ENCODE data around the gene EVL.
"Not testable (repeated sequence)": the region's sequence is repeated elsewhere in the genome, so short reads cannot be mapped to it uniquely, and the experiment has no call there.

Gene EVL, protein sequence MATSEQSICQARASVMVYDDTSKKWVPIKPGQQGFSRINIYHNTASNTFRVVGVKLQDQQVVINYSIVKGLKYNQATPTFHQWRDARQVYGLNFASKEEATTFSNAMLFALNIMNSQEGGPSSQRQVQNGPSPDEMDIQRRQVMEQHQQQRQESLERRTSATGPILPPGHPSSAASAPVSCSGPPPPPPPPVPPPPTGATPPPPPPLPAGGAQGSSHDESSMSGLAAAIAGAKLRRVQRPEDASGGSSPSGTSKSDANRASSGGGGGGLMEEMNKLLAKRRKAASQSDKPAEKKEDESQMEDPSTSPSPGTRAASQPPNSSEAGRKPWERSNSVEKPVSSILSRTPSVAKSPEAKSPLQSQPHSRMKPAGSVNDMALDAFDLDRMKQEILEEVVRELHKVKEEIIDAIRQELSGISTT

DNA sequence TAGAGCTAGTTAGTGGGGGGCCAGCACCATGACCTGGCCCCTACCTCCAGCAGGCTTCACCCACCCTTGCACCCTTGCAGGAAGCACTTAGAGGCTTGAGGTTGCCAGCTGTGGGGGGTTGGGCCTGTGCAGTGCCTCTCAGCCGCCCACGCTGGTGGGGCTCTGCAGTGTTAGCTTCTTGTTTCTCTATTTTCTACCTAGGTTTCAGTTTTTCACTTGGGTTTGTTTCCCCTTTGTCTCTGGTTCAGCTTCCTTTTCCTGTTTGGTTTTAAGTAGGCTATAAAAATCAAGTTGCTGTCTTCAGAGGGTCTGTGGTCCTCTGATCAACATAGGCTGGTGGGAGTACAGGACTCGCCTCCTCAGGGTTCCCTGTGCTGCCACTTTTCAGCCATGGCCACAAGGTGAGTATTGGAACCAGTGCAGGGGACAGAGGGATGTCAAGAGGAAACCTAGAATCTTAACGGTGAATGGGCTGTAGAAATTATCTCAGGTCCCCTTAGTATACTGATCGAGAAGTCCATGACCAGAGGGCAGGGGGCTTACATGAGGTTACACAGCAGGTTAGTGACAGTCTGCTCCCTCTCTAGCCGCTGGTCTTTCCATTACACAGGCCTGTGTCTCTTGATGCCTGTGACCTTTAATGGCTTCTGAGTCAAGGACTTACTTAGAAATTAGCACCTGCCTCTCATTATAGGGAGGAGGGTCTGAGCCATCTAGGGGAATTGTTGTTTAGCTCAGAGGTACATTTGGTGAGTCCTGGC lies at the start of gene EVL:
Gene EVL, plus strand, starts transcription at position 312 of the 761 bp plus-strand sequence. Its CDS starts 79 bp downstream, at position 391.
- in situ Hi-C loops (cut with MboI; ENCODE audit: low sequenced_read_pairs): no loop called here

DNA sequence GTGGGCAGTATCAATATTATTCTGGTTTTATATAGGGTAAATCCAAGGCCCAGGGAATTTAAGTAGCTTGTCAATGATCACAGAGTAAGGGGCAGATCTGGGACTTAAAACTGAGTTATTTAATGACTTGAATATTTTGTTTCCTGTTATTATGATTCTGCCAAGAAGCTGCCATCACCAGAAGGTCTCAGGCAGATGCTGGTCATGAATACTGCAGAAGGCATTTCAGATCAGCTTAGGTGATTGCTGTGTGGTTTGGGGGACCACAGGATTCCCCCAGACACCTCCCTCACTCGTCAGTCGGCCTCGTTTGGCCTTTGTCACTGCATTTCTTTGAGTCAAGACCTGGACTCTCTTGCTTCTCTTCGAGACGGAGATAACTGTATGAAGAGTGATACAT lies 47.7 kb upstream of the EVL start:
- in situ Hi-C loops (cut with MboI; ENCODE audit: low sequenced_read_pairs): no loop called here

DNA sequence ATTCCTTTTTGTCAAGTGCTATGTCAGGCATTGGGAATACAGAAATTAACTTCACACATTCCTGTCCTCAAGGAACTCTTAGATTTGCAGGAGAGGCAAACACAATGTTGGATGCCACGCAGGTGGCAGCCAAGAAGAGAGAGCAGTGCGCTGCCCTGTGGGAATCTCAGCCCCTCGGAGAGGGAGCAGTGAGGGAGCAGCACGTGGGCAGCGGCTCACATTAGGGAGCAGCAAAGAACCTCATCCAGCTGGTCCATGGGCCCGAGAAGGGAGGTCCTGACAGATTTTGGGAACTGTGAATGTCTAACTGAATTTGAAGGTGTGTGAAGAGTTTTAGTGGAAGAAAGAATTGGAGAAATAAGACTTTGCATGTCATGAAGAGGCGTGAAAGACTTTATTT lies 47.2 kb upstream of the EVL start:
- in situ Hi-C loops (cut with MboI; ENCODE audit: low sequenced_read_pairs): no loop called here

DNA sequence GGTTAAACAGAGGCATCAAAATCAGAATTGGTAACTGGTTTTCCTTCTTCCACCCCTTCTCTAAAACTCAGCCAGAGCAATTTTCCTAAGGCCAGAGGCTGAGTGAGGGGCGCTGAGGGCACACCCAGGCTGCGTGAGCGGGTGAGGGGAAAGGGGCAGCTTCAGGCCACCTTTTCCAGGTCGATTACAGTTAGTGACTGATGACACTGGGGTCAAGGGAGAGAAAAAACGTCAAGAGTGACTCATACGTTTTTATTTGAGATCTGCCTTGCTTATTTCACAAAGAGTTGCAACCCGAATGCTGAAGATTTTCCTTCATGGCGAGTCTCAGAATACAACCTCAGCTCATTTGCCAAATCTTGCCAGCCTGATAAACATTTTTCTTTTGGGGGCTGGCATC lies 46.7 kb upstream of the EVL start:
- in situ Hi-C loops (cut with MboI; ENCODE audit: low sequenced_read_pairs): no loop called here

DNA sequence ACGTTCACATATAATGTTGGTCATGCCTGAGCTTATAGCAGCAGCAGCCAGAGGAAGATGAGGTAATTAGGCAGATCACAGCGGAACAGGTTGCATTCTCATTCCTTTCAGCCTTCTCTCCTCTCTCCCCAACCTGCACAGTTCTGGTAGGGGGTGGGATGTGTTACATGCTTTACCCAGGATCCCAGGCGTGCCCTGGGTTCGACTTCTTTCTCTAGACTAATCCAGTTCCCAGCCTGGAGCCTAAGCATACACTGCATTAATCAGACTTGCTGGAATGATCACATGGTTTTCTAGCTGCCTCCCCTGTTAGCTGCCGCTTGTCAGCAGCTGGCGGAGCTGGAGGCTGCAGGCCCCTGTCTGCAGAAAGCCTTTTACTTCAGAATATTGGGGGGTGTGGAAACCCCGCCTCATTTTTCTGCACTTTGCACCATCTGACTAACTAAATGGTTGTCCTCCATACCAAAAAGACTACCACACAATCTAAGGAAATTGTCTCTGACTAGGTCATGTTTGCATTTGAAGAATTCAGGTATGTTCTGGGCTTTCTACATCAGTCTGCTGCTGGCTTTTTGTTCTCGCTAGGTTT lies 46.0 kb upstream of the EVL start:
- in situ Hi-C loops (cut with MboI; ENCODE audit: low sequenced_read_pairs): no loop called here

DNA sequence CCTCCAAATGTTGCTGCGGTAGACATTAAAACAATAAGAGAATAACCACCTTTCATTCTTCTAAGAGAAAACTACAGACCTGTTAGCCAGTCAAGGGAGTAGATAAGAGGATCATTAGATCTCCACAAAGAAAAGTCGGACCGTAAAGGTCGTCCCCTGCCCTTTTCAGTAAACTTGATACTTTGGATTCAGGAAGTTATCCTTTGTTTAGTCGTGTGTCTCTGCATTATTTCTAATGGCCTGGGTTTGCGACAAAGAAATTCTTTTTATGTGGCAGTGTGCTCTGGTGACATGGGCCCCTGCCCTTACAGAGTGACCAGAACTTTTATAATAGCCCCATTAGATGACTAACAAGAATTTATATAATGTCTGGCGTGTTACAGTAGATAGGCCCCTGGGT lies 44.6 kb upstream of the EVL start:
- in situ Hi-C loops (cut with MboI; ENCODE audit: low sequenced_read_pairs): no loop called here

DNA sequence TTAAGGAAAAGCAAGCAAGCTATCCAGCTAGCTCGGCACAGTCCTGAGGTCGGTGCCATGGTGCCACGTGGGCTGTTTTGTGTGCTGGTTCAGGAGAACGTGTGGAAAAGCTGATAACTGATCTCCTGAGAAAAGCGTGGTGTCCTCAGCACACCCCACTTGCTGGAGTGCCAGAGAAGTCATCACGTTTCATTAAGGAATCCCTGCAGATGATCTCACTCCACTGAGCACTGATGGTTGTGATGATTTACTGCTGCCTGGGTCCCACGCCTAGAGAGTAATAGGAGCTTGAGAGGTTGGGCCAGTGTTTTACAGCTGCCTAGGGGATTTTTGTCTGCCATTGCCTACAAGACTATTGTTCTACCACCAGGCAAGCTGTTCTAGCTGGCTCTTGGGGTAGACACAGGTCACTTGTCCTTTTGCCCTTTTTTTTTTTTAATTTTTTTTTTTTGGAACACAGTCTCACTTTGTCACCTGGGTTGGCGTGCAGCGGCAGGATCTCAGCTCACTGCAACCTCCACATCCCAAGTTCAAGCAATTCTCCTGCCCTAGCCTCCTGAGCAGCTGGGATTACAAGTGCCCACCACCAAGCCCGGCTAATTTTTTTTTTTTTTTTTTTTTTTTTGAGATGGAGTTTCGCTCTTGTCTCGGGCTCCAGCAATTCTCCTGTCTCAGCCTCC lies 42.3 kb upstream of the EVL start:
- in situ Hi-C loops (cut with MboI; ENCODE audit: low sequenced_read_pairs): no loop called here

DNA sequence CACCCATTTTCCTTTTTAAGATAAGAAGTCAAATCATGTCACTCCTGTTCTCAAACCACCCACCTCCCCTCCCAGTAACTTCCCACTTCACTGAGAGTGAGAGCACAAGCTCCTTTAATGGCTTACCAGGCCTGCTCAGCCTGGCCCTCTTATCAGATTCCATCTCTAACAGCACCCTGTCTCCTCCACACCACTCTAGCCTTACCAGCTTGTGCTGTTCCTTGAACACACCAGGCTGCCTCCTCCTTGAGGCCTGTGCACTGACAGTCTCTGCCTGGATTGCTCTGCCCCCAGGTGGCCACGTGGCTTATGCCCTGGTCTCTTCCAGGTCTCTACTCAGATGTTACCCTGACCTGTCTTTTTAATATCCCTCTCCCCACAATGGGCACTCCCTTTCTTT lies 40.1 kb upstream of the EVL start:
- in situ Hi-C loops (cut with MboI; ENCODE audit: low sequenced_read_pairs): no loop called here

DNA sequence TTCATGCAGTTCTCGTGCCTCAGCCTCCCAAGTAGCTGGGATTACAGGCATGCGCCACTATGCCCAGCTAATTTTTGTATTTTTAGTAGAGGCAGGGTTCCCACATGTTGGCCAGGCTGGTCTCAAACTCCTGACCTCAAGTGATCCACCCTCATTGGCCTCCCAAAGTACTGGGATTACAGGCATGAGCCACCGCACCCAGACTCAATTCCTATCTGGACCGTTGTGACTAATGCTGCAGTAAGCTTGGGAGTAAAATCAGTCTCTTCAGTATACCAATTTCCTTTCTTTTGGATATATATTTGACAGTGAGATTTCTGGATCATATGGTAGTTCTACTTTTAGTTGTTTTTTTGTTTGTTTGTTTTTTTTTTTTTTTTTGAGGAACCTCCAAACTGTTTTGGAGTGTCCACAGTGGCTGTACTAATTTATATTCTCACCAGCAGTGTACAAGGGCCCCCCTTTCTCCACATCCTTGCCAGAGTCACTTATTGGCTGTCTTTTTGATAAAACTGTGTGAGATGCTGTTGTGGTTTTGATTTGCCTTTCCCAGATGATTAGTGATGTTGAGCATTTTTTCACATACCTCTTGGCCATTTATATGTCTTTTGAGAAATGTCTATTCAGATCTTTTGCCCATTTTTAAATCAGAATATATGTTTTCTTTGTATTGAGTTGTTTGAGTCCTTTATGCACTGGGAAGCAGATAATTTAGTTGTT lies 37.3 kb upstream of the EVL start:
- in situ Hi-C loops (cut with MboI; ENCODE audit: low sequenced_read_pairs): no loop called here

DNA sequence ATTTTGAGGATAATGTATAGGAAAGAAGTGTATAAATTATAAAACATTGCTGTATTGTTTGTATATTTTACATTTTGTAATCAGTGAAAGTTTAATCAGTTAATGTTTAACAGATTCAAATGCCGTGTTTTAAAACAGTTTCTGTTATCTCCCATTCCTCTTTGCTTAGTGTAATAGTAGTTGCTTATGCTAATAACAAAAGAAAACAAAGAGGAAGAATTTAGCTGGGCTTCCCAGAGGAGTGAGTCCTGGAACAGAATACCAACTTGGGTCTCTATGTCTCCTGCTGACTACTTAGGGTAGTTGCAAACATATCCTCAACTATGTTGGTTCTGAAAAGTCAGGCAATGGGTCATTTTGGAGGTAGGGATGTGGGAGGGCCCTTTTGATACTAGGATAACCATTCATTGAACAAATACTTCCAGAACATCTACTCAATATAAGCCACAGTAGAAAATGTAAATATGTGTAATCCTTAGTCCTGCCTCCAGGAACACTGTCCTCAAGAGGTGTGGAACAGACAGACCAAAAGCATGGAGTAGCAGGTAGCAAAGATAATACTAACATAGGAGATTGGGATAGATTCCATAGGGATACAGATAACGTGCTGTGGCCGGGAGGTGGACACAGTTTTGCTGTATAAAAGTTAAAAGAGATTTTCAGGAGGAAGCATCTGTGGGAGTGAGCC lies 36.1 kb upstream of the EVL start:
- in situ Hi-C loops (cut with MboI; ENCODE audit: low sequenced_read_pairs): no loop called here

DNA sequence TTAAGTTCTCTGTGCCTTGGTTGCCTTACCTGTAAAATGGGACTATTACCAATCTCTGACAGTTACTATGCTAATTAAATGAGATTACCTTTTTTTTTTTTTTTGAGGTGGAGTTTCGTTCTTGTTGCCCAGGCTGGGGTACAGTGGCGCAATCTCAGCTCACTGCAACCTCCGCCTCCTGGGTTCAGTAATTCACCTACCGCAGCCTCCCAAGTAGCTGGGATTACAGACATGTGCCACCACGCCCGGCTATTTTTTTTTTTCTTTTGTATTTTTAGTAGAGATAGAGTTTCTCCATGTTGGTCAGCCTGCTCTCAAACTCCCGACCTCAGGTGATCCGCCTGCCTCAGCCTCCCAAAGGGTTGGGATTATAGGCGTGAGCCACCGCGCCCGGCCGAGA lies 35.2 kb upstream of the EVL start:
- in situ Hi-C loops (cut with MboI; ENCODE audit: low sequenced_read_pairs): not testable (repeated sequence)

DNA sequence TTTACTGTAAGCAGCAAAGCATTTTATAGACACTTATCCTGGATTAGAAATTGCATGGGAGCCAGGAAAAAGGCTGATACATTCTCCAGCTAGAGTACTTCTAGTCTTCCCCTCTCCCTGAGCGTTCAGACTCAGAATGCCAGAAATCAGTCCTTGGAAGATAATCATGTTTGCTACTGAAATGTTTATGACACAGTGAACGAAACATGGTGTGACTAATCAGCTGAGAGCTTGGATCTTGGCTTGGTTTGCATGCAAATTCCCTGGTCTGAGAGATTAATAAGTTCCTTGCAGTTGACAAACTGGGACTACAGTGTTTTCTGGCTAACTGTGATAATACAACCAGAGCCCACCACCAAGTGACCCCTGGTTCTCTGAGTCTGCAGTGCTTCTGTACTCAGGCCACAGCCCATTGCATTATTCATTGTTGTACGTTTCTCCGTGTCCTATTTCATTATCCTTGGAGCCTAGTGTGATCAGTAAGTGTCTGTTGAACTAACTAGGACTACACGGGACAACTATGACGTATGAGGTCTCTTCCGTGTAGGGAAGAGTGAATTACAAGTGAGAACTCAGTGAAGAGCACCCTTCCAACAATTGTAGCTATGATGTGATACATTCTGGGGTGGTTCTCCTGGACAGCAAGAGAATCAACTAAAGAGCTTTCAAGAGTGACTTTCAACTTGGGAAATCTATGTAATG lies 34.6 kb upstream of the EVL start:
- in situ Hi-C loops (cut with MboI; ENCODE audit: low sequenced_read_pairs): no loop called here

DNA sequence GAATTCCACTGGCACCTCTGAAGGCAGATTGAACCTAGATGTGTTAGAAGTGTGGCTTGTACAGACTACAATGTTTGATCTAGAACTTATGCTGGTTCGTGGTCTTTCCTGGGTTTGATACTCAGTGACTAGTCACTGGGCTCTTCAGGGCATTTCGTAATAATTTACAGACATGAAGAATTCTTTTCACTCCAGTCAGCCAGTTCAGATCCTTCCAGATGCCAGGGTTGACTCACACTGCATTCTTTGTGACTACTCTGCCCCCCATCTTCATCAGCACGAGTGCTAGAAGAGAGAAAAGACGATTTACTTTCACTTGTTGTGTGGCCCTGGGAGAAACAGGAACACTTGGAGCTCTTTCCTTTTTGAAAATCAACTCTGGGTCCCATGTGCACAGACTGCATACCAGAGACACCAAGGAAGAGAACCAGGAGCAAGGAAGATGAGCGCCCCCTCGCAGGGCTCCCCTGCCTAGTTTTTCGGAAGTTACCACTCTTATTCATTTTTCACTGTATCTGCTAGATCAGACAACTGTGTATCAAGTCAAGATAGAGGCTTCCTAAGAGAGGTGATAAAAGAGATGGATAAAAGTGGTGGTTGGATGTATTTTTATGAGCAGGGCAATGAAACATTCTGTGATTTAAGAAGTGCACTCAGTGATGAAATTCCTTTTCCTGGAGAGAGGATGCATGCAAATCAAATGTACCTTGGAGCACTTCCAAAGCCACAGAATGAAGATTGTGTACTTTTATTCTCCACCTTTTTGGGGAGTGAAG lies 33.5 kb upstream of the EVL start:
- in situ Hi-C loops (cut with MboI; ENCODE audit: low sequenced_read_pairs): no loop called here

DNA sequence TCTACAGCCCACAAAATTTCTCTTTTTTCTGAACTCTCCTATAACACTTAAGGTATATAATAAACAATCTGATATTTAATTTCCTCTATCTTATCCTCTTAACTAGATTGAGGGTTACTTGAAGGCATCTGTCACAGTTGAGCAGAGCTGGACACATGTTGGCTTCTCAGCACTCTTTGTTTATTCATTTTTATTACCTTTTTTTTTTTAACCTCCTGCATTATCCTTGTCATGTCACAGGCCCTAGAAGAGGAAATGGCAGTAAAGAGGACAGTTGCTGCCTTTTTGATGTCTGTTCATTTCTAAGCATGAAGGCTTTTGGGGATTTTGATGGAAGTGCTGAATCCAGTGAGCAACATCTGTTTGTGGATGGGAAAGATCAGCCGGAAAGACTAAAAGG lies 32.5 kb upstream of the EVL start:
- in situ Hi-C loops (cut with MboI; ENCODE audit: low sequenced_read_pairs): no loop called here

DNA sequence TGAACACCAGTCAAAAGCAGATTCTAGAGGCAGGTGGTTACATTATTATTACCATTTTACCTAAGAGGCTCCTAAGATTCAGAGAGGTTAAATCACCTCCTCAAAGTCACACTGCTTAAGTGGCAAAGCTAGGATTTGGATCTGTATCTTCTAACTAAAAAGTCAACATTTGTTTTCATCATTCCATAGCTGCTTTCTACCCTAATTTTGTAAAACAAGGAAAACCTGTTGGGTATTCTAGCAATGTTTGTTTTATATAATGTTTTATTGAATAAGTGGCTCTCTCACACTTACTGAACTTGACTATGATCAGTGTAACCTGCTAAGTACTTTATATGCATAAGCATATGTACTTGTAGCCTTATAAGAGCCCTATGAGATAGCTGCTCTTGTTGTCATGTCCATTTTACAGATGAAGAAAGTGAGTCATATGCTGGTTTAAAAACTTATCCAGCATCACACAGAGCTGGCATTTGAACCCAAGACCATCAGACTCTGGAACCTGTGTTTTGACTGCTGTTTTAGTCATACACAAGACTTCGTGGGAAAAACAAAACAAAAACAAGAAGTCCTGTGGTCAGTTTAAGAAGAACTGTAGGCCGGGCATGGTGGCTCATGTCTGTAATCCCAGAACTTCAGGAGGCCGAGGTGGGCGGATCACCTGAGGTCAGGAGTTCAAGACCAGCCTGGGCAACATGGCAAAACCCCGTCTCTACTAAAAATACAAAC lies 31.7 kb upstream of the EVL start:
- in situ Hi-C loops (cut with MboI; ENCODE audit: low sequenced_read_pairs): no loop called here

DNA sequence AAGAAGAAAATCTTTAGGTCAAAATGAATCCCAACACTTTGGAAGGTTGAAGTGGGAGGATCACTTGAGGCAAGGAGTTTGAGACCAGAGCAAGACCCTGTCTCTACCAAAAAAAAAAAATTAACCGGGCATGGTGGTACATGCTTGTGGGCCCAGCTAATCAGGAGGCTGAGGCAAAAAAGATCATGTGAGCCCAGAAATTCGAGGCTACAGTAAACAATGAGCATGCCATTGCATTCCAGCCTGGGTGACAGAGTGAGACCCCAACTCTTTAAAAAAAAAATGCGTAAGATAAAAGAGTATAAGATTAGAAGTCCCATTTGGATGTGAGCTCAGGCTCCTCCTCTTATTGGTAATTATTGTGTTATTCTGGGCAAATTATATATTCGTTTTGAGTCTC lies 30.8 kb upstream of the EVL start:
- in situ Hi-C loops (cut with MboI; ENCODE audit: low sequenced_read_pairs): no loop called here

DNA sequence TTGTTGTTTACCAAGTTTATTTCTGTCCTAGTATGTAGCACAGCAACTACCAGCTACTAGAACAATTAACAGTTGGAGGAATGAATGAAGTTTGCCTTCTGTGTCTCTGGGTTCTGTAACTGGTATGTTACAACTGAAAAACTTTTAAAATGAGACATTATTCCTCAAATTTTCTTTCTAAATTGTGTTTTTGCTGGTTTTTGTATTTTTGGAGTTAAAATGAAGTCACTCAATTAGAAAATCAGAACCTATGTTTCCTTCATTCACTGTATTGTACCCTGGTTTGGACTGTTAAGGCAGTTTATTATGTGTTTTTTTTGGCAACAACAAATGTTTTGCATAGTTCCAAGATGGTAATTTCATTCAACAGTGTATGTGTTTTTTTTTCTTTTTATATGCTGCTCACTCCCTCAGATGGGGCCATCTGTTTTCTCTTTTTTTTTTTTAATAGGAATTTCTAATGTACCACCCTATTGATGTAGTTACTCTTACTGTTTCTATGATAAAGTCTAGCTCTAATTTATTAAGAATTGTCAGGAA lies 30.2 kb upstream of the EVL start:
- in situ Hi-C loops (cut with MboI; ENCODE audit: low sequenced_read_pairs): no loop called here

DNA sequence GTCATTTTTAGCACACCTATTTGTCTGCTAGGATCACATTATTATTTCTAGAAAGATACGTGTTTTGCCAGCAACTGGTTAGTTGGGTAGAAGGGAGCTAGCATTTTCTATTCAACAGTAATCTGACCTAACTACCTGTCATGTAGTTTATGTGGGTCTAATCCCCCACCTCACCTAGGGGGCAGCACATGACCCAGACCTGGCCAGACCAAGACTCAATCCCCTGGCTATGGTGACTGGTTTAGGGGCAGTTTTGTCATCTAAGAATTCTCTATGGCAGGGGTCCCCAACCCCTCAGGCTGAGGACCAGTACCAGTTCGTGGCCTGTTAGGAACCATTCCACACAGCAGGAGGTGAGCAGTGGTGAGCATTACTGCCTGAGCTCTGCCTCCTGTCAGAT lies 29.5 kb upstream of the EVL start:
- in situ Hi-C loops (cut with MboI; ENCODE audit: low sequenced_read_pairs): no loop called here
